Effector memory CD8-positive, alpha-beta T cell (primary cell): ENCODE measurements around the gene MTHFSD.
"Not testable (repeated sequence)": the region's sequence is repeated elsewhere in the genome, so short reads cannot be mapped to it uniquely, and the experiment has no call there.

Experiments
- ATAC-seq: fragments of 150-1000 bp; cut with Tn5 transposase; replicated peaks from 2 replicates; pipeline ENCODE4 v1.10.0; 2021; ENCODE audit warnings: mild to moderate bottlenecking, moderate library complexity
- DNase-seq, 3 experiments: peaks; one replicate each; pipeline ENCODE4 v3.0.0; 2021
- H3K27ac Mint-ChIP-seq, 2 donors: one replicate each; pipeline ENCODE4 v1.8.0; 2022; ENCODE audit warnings: mild to moderate bottlenecking in 2 of 2, mixed read lengths in 2 of 2, moderate library complexity in 2 of 2
- H3K27me3 Mint-ChIP-seq, 2 donors: one replicate each; pipeline ENCODE4 v1.8.0; 2022; ENCODE audit warnings: mixed read lengths in 2 of 2
- H3K36me3 Mint-ChIP-seq: one replicate; pipeline ENCODE4 v1.8.0; 2022; ENCODE audit warnings: mild to moderate bottlenecking, moderate library complexity, mixed read lengths; ENCODE audit not compliant: insufficient read depth
- H3K4me1 Mint-ChIP-seq, 2 donors: one replicate each; pipeline ENCODE4 v1.8.0; 2022; ENCODE audit warnings: low read depth in 2 of 2, mixed read lengths in 2 of 2
- H3K4me3 Mint-ChIP-seq, 2 donors: one replicate each; pipeline ENCODE4 v1.8.0; 2022; ENCODE audit warnings: mild to moderate bottlenecking in 2 of 2, mixed read lengths in 2 of 2, moderate library complexity in 2 of 2
- H3K9me3 Mint-ChIP-seq, 2 donors: one replicate each; pipeline ENCODE4 v1.8.0; 2022; ENCODE audit warnings: mixed read lengths in 2 of 2

MTHFSD gene

DNA sequence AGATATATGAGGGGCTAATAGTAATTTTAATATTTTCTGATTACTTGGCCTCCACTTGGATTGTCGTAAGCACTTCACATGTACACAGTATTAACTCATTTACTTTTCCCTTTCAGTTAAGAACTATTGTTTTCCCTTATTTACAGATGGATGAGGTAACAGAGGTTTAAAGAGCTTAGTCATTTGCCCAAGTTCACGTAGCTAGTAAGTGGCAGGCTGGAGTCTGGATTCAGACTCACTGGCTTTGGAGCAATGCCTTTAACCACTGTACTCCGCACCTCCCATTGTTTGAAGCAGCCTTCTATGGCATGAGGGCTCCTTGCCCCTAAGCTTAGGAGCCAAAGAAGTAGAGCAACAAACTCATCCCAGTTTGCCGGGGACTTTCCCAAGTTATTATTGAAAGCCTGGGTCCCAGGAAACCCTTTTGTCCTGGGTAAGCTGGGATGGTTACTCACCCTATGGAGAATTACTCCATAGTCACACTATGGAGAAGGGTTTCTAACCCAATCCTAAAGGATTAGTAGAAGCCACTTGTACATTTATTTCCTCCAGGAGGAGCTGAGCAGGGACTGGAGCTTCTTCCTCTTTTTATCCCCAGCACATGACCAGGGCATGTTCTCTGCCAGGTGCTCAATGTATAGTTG is 35.6 kb upstream of the MTHFSD start:
- H3K4me3 Mint-ChIP-seq, result no peak overlapping the region
- no peaks in the 10 kb centered on the region for H3K9me3 Mint-ChIP-seq
- no peaks in the 10 kb centered on the region for H3K36me3 Mint-ChIP-seq
- H3K27ac Mint-ChIP-seq, result no peak overlapping the region
- no peaks in the 10 kb centered on the region for H3K4me1 Mint-ChIP-seq
- ATAC-seq, result no peak
- DNase-seq, result no peak
- peaks cover 34 to 36% of the 10 kb centered on the region in 2 donors for H3K27me3 Mint-ChIP-seq

DNA sequence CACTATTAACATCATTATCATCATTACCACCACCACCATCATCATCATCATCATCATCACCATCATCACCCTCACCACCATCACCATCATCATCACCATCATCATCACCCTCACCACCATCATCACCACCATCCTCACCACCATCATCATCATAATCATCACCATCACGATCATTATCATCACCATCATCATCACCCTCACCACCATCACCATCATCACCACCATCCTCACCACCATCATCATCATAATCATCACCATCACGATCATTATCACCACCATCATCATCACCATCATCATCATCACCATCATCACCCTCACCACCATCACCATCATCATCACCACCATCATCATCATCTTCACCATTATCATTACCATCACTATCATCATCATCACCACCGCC is 32.9 kb upstream of the MTHFSD start:
- not testable (repeated sequence) for H3K4me1 Mint-ChIP-seq, H3K36me3 Mint-ChIP-seq, H3K27ac Mint-ChIP-seq, H3K9me3 Mint-ChIP-seq, ATAC-seq, DNase-seq, H3K4me3 Mint-ChIP-seq
- H3K27me3 Mint-ChIP-seq, result peaks cover 15 to 35% of the 10 kb centered on the region in 2 donors

DNA sequence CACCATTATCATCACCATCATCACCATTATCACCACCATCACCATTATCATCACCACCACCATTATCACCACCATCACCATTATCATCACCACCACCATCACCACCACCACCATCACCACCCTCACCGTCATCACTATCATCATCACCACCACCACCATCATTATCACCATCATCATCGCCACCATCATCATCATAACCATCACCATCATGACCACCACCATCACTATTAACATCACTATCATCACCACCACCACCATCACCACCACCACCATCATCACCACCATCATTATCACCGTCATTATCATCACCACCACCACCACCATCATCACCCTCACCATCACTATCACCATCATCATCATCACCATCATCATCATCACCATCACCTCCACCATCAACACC is 32.5 kb upstream of the MTHFSD start:
- ATAC-seq (no peak), DNase-seq (no peak)
- Mint-ChIP-seq H3K36me3 (no peaks in the 10 kb centered on the region), H3K4me1 (no peaks in the 10 kb centered on the region), H3K4me3 (no peak overlapping the region), H3K27me3 (peaks cover 13 to 33% of the 10 kb centered on the region in 2 donors), H3K27ac (no peak overlapping the region), H3K9me3 (no peaks in the 10 kb centered on the region)

DNA sequence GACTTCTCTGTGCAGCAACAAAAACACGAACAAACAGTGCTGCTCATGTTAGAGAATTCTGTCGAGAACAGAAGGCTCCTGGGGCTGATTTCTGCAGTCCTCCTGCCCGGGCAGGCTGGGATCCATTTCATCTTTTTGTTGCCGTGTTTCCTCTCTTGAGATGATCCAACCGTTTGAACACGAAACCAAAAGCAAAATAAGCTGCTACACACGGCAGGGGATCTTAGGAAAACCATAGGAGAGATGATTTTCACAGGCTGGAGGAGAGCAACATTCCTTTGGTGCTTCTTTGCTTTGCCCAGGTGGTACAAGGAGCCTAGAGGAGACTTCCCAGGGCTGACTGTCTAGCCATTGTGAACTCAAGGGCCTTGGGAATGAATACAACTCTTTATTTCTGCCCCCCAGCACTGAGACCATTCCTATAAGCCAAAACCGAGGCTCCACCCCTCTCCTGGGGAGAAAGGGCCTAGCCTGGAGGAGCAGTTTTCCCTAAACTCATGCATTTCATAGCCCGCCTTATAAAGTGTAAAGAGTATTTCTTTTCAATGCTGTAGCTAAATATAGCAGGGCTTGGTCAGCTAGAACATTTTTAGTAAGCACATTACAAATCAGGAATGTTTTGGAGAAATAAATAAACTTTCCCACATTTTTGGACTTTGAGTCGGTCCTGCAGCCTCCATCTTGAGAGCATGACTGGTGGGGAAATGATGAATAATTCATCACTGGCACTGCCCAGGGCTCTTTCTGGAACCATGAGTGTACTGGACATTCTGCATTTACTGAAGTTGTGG is 31.0 kb upstream of the MTHFSD start:
- H3K27ac Mint-ChIP-seq, result no peak overlapping the region
- H3K4me1 Mint-ChIP-seq, result no peaks in the 10 kb centered on the region
- no peaks in the 10 kb centered on the region for H3K36me3 Mint-ChIP-seq
- H3K27me3 Mint-ChIP-seq, result peaks cover 18 to 36% of the 10 kb centered on the region in 2 donors
- no peak for DNase-seq
- no peak overlapping the region for H3K4me3 Mint-ChIP-seq
- ATAC-seq, result no peak
- no peaks in the 10 kb centered on the region for H3K9me3 Mint-ChIP-seq

DNA sequence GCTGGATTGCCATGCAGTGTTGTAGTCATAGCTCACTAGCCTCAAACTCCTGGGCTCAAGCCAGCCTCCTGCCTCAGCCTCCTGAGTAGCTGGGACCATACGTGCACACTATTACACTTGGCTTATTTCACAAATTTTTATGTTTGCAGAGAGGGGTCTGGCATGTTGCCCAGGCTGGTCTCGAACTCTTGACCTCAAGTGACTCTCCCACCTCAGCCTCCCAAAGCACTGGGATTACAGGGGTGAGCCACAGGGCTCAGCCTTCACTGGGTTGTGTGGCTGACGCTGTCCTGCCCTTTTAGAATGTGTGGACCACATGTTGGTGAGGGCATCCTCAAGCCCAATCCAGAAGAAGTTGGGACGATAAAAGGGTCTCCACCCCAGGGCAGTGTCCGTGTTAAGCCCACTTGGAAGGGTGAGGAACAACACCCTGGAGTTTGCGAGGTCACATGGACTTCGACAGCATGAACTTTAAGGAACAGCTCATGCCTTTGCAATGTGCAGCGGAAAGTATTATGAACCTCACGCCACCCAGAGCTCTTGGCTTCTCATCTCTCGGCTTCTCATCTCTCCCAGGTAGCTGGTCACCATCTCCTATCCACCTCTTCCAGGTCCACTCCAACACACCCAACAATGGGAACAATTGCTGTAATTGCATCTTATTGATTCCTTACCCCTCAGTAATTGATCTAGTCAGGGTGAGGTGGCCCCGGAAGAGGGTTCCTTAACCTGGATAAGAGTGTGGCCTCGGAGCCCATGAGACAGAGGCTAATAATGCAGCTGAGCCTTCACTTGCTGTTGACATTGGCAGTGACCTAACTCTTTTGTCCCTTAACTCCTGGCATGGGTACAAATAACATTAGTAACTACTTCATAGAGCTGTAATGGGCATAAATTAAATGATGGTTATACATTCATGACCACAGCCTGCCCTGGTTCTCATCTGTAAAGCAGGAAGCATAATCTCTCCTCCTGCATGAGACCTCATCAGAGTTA is 30.0 kb upstream of the MTHFSD start:
- H3K27me3 Mint-ChIP-seq, result peaks cover 26 to 43% of the 10 kb centered on the region in 2 donors
- DNase-seq (no peak), ATAC-seq (no peak)
- H3K36me3 Mint-ChIP-seq, result no peaks in the 10 kb centered on the region
- H3K27ac Mint-ChIP-seq, result no peak overlapping the region
- no peak overlapping the region for H3K4me3 Mint-ChIP-seq
- H3K4me1 Mint-ChIP-seq, result no peaks in the 10 kb centered on the region
- no peaks in the 10 kb centered on the region for H3K9me3 Mint-ChIP-seq

DNA sequence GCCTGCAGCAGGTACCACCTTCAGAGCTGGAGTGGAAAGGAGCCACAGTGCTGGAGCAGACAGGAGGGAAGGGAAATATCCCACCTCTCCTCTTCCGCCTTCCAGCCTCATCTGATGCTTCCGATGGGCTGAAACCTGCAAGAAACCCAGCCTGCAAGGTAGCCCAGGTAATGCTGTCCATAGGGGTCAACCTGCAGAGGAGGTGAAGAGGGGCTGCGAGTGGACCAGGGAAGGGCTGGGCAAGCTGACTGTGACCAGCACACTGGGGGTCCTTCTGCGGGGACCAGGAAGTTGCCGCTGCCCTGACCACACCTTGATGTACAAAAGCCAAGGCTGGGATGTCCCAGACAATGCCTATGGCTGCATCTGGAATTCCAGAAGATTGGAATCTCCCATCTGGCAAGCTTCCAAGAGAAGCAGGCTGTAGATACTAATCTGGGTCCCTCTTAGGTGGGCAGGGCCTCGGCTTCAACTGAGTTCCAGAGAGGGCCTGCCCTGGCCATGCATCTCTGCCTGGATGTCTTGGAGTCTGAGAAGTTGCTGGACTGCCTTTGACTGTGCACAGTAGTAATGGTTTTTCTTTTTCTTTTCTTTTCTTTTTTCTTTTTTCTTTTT is 29.1 kb upstream of the MTHFSD start:
- no peak for ATAC-seq
- Mint-ChIP-seq H3K4me3 (no peak overlapping the region), H3K9me3 (no peaks in the 10 kb centered on the region)

DNA sequence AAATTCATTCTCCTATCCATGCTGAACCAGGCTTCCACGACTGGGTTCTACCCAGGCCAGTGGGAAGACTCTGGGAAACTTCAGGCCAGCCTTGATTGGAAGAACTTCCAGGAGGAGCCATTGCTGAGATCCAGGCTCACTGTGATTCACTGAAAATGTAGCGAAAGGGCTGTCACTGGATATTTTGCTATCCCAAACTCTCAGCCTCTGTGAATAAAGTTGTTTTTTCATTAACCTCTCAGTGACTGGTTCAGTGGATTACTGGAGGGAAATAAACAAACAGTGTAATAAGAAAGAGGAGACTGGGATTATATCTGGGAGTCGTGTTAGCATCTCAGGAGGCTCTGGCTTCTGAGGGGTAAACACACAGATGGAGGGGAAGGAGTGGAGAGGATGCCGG is 26.4 kb upstream of the MTHFSD start:
- Mint-ChIP-seq H3K4me1 (peaks cover 3% of the 10 kb centered on the region in 2 donors), H3K9me3 (no peaks in the 10 kb centered on the region), H3K36me3 (no peaks in the 10 kb centered on the region), H3K27me3 (peaks cover 57 to 78% of the 10 kb centered on the region in 2 donors), H3K27ac (no peak overlapping the region), H3K4me3 (no peak overlapping the region)
- ATAC-seq, result no peak
- DNase-seq, result no peak

More for the DNA sequence above, 29.1 kb upstream of the MTHFSD start:
- Mint-ChIP-seq H3K27me3 (peaks cover 32 to 51% of the 10 kb centered on the region in 2 donors), H3K36me3 (no peaks in the 10 kb centered on the region), H3K4me1 (peaks cover 0 to 3% of the 10 kb centered on the region in 2 donors), H3K27ac (no peak overlapping the region)
- DNase-seq, result no peak

DNA sequence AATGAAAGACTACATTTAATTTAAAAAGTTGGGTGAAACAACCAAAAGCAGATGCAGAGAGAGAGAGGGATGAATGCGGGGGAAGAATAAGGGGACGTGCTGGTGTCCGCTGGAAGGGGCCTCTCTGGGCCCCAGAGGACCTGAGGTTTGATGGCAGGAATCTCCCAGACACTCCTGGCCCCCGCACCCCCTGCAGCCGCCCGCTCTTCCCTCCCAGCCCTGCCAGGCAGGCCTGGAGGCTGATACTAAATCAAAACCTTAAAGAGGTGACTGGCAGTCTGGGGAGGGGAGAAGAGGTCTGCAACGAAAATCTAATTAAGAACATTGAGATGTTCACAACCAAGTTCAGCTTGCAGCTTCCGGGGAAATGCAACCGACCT is 25.7 kb upstream of the MTHFSD start:
- H3K27me3 Mint-ChIP-seq, result peaks cover 62 to 84% of the 10 kb centered on the region in 2 donors
- H3K4me1 Mint-ChIP-seq, result peaks cover 6% of the 10 kb centered on the region in 2 donors
- no peak overlapping the region for H3K4me3 Mint-ChIP-seq
- no peaks in the 10 kb centered on the region for H3K9me3 Mint-ChIP-seq
- ATAC-seq (no peak), DNase-seq (no peak)
- H3K36me3 Mint-ChIP-seq, result no peaks in the 10 kb centered on the region
- H3K27ac Mint-ChIP-seq, result no peak overlapping the region

DNA sequence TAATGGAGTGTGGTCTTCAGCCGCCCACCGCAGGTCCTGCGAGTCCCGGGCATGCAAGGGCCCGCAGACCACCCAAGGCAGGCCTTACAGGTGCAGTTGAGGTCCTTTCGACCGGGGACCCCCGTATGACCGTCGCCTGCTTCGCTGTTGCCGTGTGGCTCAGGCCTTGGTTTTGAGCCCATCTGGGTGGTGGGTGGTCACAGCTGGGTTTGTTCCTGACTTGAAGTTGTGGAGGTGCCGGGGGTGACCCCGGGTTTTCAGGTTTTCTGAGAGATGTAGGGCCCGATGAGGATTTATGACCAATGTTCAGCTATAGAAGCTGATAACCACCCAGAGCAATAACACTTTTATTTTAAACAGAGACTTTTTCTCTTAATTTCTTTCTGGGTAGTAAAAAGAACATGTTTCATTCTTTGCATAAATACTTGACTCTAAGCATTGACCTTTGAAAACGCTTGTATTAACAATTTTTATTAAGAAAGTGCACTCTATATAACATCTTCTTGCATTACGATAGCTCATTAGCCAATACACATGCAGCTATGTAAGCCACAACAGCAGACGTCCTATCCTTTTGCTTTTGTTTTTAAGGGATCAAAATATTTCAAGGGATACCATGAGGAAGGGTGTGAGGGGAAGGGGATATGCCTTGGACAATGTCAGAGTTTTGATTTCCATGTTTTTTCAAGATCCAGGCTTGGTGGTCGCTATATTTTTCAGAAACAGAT is 25.2 kb upstream of the MTHFSD start:
- no peaks in the 10 kb centered on the region for H3K9me3 Mint-ChIP-seq
- H3K4me1 Mint-ChIP-seq, result peaks cover 6% of the 10 kb centered on the region in 2 donors
- H3K27ac Mint-ChIP-seq, result no peak overlapping the region
- DNase-seq, result no peak
- H3K4me3 Mint-ChIP-seq, result peak overlapping the region in 1 of 2 donors; percentile 17
- peaks cover 66 to 84% of the 10 kb centered on the region in 2 donors for H3K27me3 Mint-ChIP-seq
- no peak for ATAC-seq
- no peaks in the 10 kb centered on the region for H3K36me3 Mint-ChIP-seq

DNA sequence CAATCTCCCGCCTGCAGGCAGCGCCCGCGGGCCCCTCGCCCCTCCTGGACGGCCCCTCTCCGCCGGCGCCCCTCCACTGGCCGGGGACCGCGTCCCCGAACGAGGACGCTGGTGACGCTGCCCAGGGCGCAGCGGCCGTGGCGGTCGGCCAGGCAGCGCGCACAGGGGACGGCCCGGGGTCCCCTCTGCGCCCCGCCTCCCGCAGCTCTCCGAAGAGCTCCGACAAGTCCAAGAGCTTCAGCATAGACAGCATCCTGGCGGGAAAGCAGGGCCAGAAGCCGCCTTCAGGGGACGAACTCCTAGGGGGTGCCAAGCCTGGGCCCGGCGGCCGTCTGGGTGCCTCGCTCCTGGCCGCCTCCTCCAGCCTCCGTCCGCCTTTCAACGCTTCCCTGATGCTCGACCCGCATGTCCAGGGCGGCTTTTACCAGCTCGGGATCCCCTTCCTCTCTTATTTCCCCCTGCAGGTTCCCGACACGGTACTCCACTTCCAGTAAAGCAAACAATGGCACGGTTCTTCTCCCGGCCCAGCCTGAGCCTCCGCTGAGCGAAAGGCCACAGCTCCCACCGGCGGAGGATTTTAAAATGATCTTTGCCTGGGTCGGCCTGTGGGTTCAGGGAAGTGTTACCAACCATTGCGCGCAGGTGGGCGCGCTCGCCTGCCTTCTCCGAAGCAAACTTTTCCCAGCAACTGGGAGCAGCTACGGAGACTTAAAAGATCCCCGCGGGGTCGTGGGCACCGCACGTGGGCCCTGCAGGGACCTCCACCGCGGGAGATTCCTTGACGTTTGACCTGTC is 24.4 kb upstream of the MTHFSD start:
- Mint-ChIP-seq H3K36me3 (no peaks in the 10 kb centered on the region), H3K27ac (no peak overlapping the region), H3K27me3 (peaks cover 74 to 87% of the 10 kb centered on the region in 2 donors), H3K9me3 (no peaks in the 10 kb centered on the region), H3K4me3 (peak overlapping the region in 1 of 2 donors; percentile 17), H3K4me1 (peaks cover 6% of the 10 kb centered on the region in 2 donors)
- no peak for DNase-seq
- no peak for ATAC-seq

DNA sequence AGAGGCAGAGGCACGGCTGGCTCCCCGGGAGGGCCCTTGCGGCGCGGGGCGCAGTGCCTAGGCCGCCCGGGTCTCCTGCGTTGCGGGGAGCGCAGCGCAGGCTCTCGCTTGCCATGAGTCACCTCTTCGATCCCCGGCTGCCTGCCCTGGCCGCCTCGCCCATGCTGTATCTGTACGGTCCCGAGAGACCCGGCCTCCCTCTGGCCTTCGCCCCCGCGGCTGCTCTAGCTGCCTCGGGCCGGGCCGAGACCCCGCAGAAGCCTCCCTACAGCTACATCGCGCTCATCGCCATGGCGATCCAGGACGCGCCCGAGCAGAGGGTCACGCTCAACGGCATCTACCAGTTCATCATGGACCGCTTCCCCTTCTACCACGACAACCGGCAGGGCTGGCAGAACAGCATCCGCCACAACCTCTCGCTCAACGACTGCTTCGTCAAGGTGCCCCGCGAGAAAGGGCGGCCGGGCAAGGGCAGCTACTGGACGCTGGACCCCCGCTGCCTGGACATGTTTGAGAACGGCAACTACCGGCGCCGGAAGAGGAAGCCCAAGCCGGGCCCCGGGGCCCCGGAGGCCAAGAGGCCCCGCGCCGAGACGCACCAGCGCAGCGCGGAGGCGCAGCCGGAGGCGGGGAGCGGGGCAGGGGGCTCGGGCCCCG is 23.7 kb upstream of the MTHFSD start:
- ATAC-seq (no peak), DNase-seq (no peak)
- H3K27me3 Mint-ChIP-seq, result peaks cover 79 to 90% of the 10 kb centered on the region in 2 donors
- no peaks in the 10 kb centered on the region for H3K9me3 Mint-ChIP-seq
- no peak overlapping the region for H3K4me3 Mint-ChIP-seq
- no peaks in the 10 kb centered on the region for H3K36me3 Mint-ChIP-seq
- no peak overlapping the region for H3K27ac Mint-ChIP-seq
- peaks cover 6% of the 10 kb centered on the region in 2 donors for H3K4me1 Mint-ChIP-seq
